Neural progenitor cell (in vitro differentiated cells): ENCODE data around the gene HOXC13. TPM values are rescaled to one million over a fixed set of nuclear protein-coding genes. Genes with fewer than 3 reads are reported as not detected.

ENCODE experiments used
- DNase-seq: peaks from one replicate; pipeline ENCODE4 v3.0.0-alpha.2; 2016; ENCODE audit warnings: low spot score
- H2AFZ ChIP-seq: fragments of 200-600 bp; sonication (generic); replicated peaks from 2 replicates; pipeline ENCODE4 v1.6.1; 2016; ENCODE audit warnings: antibody characterized with exemption
- H3F3A ChIP-seq: fragments of 200-600 bp; sonication (generic); 2 replicates; pipeline ENCODE4 v1.6.1; 2016; ENCODE audit warnings: antibody characterized with exemption, low read depth
- H3K27ac ChIP-seq: fragments of 200-600 bp; sonication (generic); 2 replicates; pipeline ENCODE4 v1.5.1; 2016; ENCODE audit warnings: mild to moderate bottlenecking
- H3K27me3 ChIP-seq: fragments of 200-600 bp; sonication (generic); 2 replicates; pipeline ENCODE4 v1.6.1; 2016; ENCODE audit warnings: mild to moderate bottlenecking, moderate library complexity
- H3K36me3 ChIP-seq: fragments of 200-600 bp; sonication (generic); 2 replicates; pipeline ENCODE4 v1.5.1; 2016
- H3K4me1 ChIP-seq: fragments of 200-600 bp; sonication (generic); 2 replicates; pipeline ENCODE4 v1.6.1; 2016; ENCODE audit warnings: mixed run types
- H3K4me2 ChIP-seq: fragments of 200-600 bp; sonication (generic); 2 replicates; pipeline ENCODE4 v1.6.1; 2016
- H3K4me3 ChIP-seq: fragments of 200-600 bp; sonication (generic); 2 replicates; pipeline ENCODE4 v1.5.1; 2016
- H3K79me2 ChIP-seq: fragments of 200-600 bp; sonication (generic); 2 replicates; pipeline ENCODE4 v1.6.1; 2016; ENCODE audit warnings: low read depth
- H3K9ac ChIP-seq: fragments of 200-600 bp; sonication (generic); 2 replicates; pipeline ENCODE4 v1.6.1; 2016
- H3K9me3 ChIP-seq: fragments of 200-600 bp; sonication (generic); 2 replicates; pipeline ENCODE4 v1.5.1; 2016; ENCODE audit warnings: low read depth
- H4K20me1 ChIP-seq: fragments of 200-600 bp; sonication (generic); 2 replicates; pipeline ENCODE4 v1.6.1; 2016; ENCODE audit warnings: low read depth
- H3K27ac Mint-ChIP-seq: 3 replicates; pipeline ENCODE4 v1.8.0; 2021; ENCODE audit warnings: mixed read lengths
- H3K27me3 Mint-ChIP-seq: 2 replicates; pipeline ENCODE4 v1.8.0; 2022; ENCODE audit warnings: low read depth, mild to moderate bottlenecking, inconsistent platforms, moderate library complexity, mixed read lengths; ENCODE audit not compliant: insufficient read depth
- H3K36me3 Mint-ChIP-seq: 3 replicates; pipeline ENCODE4 v1.8.0; 2021; ENCODE audit warnings: mixed read lengths
- H3K4me1 Mint-ChIP-seq: 3 replicates; pipeline ENCODE4 v1.8.0; 2021; ENCODE audit warnings: mixed read lengths
- H3K4me3 Mint-ChIP-seq: 3 replicates; pipeline ENCODE4 v1.8.0; 2021; ENCODE audit warnings: mild to moderate bottlenecking, moderate library complexity, mixed read lengths
- H3K9me3 Mint-ChIP-seq: 3 replicates; pipeline ENCODE4 v1.8.0; 2020; ENCODE audit warnings: mixed read lengths
- EZH2 ChIP-seq: fragments of 200-600 bp; sonication (generic); IDR thresholded peaks from 2 replicates; pipeline ENCODE4 v1.6.1; 2017; ENCODE audit warnings: antibody characterized with exemption, mild to moderate bottlenecking, moderate library complexity
- EZH2phosphoT487 ChIP-seq: fragments of 200-600 bp; sonication (generic); IDR thresholded peaks from 2 replicates; pipeline ENCODE4 v1.6.1; 2017; ENCODE audit warnings: antibody characterized with exemption
- total RNA-seq: library from RNA; depleted of rRNA; stranded (reverse); fragments of >200 nt; gene quantifications from 2 replicates; pipeline ENCODE4 v1.2.3, GENCODE V29; 2015; ENCODE audit warnings: low replicate concordance
- TF ChIP-seq, protein P1 (sequence below): fragments of 200-600 bp; sonication (generic); IDR thresholded peaks from 2 replicates; pipeline ENCODE4 v1.5.1; 2017; ENCODE audit warnings: antibody characterized with exemption, mild to moderate bottlenecking

Gene HOXC13
- total RNA-seq, 1 donor from 2014 or later, result not detected

- Histone ChIP-seq H3K4me2 (no peak overlapping the region), H2AFZ (no peak overlapping the region), H3K9me3 (no peaks in the 10 kb centered on the region), H3K36me3 (no peaks in the 10 kb centered on the region), H3F3A (no peaks in the 10 kb centered on the region), H3K4me1 (no peaks in the 10 kb centered on the region), H4K20me1 (peaks cover 87% of the 10 kb centered on the region), H3K27ac (no peak overlapping the region), H3K79me2 (no peaks in the 10 kb centered on the region), H3K9ac (no peak overlapping the region), H3K4me3 (no peak overlapping the region), H3K27me3 (peaks cover 100% of the 10 kb centered on the region)
- H3K4me3 Mint-ChIP-seq, result peak overlapping the region; percentile 53
- no peak for DNase-seq
- H3K9me3 Mint-ChIP-seq, result peaks cover 9% of the 10 kb centered on the region
- H3K36me3 Mint-ChIP-seq, result peaks cover 2% of the 10 kb centered on the region
- H3K27ac Mint-ChIP-seq, result no peak overlapping the region
- peak; percentile 100 for TF ChIP-seq EZH2
- TF ChIP-seq EZH2phosphoT487, result peak; percentile 99
- TF ChIP-seq, protein P1, sequence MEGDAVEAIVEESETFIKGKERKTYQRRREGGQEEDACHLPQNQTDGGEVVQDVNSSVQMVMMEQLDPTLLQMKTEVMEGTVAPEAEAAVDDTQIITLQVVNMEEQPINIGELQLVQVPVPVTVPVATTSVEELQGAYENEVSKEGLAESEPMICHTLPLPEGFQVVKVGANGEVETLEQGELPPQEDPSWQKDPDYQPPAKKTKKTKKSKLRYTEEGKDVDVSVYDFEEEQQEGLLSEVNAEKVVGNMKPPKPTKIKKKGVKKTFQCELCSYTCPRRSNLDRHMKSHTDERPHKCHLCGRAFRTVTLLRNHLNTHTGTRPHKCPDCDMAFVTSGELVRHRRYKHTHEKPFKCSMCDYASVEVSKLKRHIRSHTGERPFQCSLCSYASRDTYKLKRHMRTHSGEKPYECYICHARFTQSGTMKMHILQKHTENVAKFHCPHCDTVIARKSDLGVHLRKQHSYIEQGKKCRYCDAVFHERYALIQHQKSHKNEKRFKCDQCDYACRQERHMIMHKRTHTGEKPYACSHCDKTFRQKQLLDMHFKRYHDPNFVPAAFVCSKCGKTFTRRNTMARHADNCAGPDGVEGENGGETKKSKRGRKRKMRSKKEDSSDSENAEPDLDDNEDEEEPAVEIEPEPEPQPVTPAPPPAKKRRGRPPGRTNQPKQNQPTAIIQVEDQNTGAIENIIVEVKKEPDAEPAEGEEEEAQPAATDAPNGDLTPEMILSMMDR, result no peak
- no peaks in the 10 kb centered on the region for H3K4me1 Mint-ChIP-seq
- peaks cover 97% of the 10 kb centered on the region for H3K27me3 Mint-ChIP-seq
Observed at GRCh38 chr12:53966385-53967133, 27.9 kb downstream of the HOXC13 start.

DNA sequence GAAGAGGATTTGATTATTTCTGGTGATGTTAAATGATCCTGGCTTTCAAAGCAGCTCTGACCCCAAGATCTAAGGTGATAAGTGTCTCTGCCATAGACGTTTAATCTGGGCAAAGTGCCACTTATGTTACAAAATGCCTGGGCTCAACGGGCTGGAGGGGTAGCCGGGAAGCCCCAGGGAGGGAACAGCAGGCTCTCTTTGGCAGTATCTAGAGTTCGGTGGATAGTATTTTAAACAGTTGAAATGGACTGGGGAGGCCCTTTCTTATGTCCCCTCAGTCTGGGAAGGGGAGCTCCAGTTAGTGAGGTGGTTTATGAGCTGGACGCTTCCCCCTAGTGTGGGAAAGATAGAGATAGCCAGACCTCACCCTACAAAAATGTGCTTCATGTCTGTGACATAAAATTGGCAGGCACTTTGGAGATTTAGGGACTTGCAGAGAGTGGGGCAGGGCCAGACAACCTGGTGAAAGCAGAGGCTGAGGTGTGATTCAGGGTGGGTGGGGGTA, 28.8 kb downstream of the HOXC13 start:
- Mint-ChIP-seq H3K27me3 (peaks cover 98% of the 10 kb centered on the region), H3K36me3 (peaks cover 2% of the 10 kb centered on the region), H3K27ac (no peak overlapping the region), H3K4me1 (no peaks in the 10 kb centered on the region), H3K9me3 (peaks cover 9% of the 10 kb centered on the region), H3K4me3 (no peak overlapping the region)
- Histone ChIP-seq H3K27ac (no peak overlapping the region), H3K4me1 (no peaks in the 10 kb centered on the region), H3K36me3 (no peaks in the 10 kb centered on the region), H3F3A (no peaks in the 10 kb centered on the region), H4K20me1 (peaks cover 92% of the 10 kb centered on the region), H3K79me2 (no peaks in the 10 kb centered on the region), H3K9me3 (no peaks in the 10 kb centered on the region), H3K27me3 (peaks cover 100% of the 10 kb centered on the region), H3K4me2 (no peak overlapping the region), H2AFZ (no peak overlapping the region), H3K4me3 (no peak overlapping the region), H3K9ac (no peak overlapping the region)
- TF ChIP-seq EZH2phosphoT487 (no peak), EZH2 (no peak)
- TF ChIP-seq, protein P1, result no peak
- DNase-seq, result no peak

GRCh38 chr12:53968214-53969127, 29.8 kb downstream of the HOXC13 start:
- Histone ChIP-seq H3K4me1 (no peaks in the 10 kb centered on the region), H3K27ac (no peak overlapping the region), H3K9ac (no peak overlapping the region), H3K4me2 (no peak overlapping the region), H3K4me3 (no peak overlapping the region), H4K20me1 (peaks cover 90% of the 10 kb centered on the region), H3K27me3 (peaks cover 100% of the 10 kb centered on the region), H3K36me3 (no peaks in the 10 kb centered on the region), H3F3A (no peaks in the 10 kb centered on the region), H2AFZ (no peak overlapping the region), H3K9me3 (no peaks in the 10 kb centered on the region), H3K79me2 (no peaks in the 10 kb centered on the region)
- Mint-ChIP-seq H3K9me3 (peaks cover 14% of the 10 kb centered on the region), H3K36me3 (peaks cover 2% of the 10 kb centered on the region), H3K4me1 (no peaks in the 10 kb centered on the region), H3K27me3 (peaks cover 98% of the 10 kb centered on the region), H3K4me3 (no peak overlapping the region), H3K27ac (no peak overlapping the region)
- DNase-seq, result no peak
- peak; percentile 61 for TF ChIP-seq EZH2phosphoT487
- TF ChIP-seq, protein P1, result no peak
- TF ChIP-seq EZH2, result peak; percentile 67
